GM21786 (cell line): ENCODE results near the gene CENATAC.
"Not testable (repeated sequence)": the region's sequence is repeated elsewhere in the genome, so short reads cannot be mapped to it uniquely, and the experiment has no call there.

Experiments
- ATAC-seq: cut with Tn5 transposase; IDR thresholded peaks from one replicate; pipeline ENCODE4 v1.9.1; 2021; ENCODE audit not compliant: unreplicated experiment

CENATAC gene

GRCh38 chr11:119051440-119052162 lies 53.7 kb downstream of the CENATAC start:
- peak; percentile 68 for ATAC-seq

DNA sequence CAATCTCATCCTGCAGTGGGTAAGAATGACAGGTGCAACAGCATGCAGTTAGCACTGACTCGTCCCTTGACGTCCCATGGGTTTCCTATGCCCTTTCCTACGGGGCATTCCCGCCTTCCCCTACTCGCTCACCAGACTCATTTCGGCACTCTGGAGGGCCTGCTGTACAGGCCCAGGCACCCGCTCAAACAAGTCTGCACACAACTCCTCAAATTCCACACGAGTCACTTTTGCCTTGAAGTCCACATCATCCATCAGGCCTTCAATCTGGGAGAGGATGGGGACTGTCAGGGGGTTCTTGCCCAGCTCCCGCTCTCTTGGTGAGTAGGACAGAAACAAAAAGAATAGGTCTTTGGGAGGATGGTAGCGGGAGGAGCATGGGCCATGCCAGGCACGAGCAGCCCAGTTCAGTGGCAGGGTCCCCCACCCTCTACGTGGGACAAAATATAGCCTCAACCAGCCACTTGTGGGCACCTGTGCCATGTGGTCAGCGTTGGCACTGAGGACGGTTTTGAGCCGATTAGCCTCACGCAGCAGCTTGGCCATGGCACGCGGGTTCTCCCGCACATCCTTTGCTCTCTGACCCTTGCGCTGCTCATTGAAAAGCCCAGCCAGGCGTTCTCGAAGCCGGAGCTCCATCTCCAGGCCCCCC lies 54.4 kb downstream of the CENATAC start:
- no peak for ATAC-seq

DNA sequence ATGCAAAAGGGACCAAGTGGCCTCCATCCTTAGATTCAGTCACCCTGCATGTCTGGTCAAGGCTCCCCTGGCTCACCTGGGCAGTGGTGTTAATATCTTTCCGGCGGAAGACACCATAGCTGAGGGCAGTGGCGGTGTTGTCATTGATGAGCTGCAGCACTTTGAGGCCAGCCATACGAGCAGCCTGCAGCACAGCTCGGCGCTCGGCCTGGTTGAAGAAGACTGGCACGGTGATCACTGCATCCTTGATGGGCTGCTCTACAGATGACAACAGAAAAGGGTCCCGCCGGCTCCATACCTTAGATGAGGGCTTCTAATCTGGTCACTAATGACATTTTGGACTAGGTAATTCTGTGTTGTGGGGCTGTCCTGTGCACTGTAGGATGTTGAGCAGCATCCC lies 56.5 kb downstream of the CENATAC start:
- ATAC-seq = no peak

- ATAC-seq = no peak
Observed at GRCh38 chr11:119055901-119056300, 58.0 kb downstream of the CENATAC start.

GRCh38 chr11:119056421-119056999 lies 58.6 kb downstream of the CENATAC start:
- peak; percentile 1 for ATAC-seq

DNA sequence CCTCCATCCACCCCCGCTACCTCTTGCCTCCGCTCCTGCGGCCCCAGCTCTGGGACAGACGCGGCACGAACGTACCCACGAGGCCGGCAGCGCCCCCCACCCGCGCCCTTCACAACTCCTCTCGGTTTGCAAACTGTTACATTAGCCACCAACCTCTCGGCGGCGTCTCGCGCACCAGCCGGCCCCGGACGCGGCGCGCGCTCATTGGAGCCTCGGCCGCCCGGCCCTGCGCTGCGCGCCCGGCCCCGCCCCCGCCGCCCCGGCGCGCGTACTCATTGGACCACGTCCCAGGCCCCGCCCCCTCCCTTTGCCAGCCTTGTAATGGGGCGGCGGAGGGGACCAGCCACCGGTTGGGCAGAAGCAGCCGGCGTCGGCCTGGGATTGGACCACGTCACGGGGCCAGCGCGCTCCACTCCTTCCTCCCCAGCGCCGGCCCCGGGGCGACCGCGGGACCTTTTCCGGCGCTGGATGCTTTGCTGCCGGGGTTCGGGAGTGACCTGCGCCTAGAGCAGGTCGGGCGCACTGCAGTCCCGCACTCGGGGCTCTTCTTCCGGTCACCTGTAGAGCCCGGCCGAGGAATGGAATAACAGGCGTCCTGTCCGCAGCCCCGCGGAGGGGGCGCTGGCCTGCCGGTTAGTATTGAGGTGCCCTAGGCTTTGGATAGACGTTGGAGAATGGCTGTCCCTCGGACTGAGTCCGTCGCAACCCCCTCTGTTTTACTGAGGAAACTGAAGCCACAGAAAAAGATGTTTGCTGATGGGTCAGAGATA lies 59.2 kb downstream of the CENATAC start, which contains the start of gene HYOU1:
Gene HYOU1, minus strand, starts transcription at position 206 of the 770 bp plus-strand sequence. CDS start 1,045 bp downstream, outside the sequence.
- ATAC-seq = peak; percentile 88

DNA sequence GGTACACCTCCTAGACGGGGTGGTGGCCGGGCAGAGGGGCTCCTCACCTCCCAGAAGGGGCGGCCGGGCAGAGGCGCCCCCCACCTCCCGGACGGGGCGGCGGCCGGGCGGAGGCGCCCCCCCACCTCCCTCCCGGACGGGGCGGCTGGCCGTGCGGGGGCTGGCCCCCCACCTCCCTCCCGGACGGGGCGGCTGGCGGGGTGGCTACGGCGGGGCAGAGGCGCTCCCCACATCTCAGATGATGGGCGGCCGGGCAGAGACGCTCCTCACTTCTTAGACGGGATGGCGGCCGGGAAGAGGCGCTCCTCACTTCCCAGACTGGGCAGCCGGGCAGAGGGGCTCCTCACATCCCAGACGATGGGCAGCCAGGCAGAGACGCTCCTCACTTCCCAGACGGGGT lies 61.2 kb downstream of the CENATAC start:
- not testable (repeated sequence) for ATAC-seq

DNA sequence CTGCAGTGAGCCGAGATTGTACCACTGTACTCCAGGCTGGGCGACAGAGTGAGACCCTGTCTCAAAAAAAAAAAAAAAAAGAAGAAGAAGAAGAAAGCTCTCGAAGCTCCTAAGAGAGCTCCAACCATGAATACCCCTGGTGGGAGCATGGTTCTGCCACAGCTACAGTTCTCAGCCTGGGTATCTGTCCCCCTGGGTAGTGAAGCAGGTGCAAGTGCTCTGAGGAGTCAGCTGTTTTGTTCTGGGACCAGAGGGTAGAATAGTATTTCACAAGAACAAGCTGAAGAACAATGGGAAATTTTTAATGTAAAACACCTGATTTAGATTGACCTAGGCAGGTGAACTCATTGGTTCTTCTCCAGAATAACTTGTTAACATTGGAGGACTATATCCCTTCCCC lies 63.3 kb downstream of the CENATAC start:
- ATAC-seq = no peak

DNA sequence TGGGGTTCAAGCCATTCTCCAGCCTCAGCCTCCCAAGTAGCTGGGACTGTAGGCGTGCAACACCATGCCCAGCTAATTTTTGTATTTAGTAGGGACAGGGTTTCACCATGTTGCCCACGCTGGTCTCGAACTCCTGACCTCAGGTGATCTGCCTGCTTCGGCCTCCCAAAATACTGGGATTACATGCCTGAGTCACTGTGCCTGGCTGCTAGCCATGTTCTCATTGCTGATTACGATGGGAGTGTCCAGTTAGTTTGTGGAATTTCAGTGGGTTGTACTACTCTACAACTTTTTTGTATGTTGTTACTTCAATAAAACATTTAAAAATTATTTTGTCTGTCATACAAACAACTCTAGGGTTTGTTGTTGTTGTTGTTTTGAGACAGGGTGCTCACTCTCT lies 64.8 kb downstream of the CENATAC start:
- ATAC-seq = no peak

DNA sequence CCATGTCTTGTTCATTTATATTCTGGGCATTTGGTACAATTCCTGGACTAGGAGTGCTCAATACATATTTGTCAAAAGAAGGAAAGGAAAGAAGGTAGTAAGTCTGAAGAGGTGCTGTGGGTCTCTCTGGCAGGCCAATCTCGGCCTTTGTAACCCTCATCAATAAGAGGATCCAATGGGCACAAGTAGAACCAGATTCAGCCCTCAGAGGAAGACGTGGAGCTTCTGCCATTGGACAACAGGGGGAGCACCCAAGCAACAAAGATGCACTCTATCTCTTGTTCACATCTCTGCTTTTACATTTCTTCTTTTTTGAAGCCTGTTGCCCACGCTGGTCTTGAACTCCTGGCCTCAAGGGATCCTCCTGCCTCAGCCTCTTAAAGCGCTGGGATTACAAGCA lies 67.4 kb downstream of the CENATAC start:
- ATAC-seq = no peak
